Glomerular visceral epithelial cell (primary cell): ENCODE data around the gene KRTAP10-8.
"Not testable (repeated sequence)": the region's sequence is repeated elsewhere in the genome, so short reads cannot be mapped to it uniquely, and the experiment has no call there.

Experiments
- DNase-seq: peaks from one replicate; pipeline ENCODE4 v3.0.0-alpha.2; 2016; ENCODE audit errors: extremely low spot score

The KRTAP10-8 gene

DNA sequence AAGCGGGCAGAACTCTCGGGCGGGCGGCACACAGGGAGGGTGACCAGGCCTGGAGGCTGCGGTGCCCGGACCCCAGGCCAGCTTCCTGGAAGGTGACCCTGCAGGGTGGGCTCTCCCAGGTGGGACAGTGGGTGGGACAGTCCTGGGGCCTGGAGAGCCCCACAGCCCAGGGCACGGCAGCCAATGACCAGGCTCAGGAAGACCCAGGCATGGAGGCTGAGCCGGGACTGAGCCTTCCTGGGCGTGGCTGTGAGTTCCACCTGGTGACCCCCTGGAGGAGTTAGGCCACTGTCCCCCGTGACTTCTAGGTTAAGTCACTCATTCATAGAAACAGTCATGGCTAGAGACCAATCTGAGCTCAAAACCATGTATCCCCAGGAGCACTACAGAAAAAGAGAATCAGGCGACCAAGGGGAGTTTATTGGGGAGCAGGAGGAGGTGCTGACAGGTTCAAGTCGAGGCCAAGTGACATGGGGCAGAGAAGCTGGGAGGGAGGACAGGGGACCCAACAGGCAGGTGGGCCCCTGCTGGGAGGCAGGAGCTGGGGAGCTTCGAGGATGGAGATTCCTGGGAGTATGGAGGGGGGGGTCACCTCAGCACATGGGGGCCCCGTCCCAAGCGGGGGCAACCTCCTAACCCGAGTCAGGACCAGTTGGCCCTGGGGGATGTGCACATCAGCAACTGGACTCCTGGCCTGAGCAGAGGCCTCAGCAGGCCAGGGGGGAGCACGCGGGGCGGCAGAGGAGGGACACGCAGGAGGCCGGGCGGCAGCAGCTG lies 32.6 kb upstream of the KRTAP10-8 start:
- DNase-seq = no peak

DNA sequence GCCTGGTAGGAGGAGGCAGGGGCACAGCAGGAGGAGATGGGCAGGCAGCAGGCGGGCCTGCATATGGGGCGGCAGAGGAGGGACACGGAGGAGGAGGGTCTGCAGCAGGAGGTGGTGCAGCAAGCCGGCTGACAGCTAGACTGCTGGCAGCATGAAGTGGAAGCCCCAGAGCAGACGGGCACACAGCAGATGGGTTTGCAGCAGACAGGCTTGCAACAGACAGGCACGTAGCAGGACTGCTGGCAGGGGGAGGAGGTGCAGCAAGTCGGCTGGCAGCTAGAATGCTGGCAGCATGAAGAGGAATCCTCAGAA lies 32.1 kb upstream of the KRTAP10-8 start:
- no peak for DNase-seq

DNA sequence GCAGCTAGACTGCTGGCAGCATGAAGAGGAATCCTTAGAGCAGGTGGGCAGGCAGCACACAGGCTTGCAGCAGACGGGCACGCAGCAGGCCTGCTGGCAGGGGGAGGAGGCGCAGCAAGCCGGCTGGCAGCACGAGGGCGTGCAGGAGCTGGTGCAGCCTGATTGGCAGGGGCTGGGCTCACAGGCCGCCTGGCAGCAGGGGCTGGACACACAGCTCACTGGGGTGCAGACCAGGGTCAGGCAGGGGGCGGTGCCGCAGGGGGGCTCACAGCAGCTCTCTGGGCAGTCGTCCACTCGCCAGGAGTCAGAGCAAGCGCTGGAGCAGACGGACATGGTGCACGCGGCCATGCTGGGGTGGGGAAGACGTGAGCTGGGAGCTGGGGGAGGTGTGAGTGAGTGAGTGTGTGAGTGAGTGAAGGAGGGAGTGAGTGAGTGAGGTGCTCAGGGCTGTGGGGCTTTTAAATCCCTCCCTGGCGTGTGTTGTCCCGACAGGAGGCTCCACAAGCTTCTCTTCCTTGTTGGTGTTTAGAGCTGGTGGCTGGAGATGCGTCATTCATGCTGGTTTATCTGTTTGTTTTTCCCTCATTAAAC lies 31.6 kb upstream of the KRTAP10-8 start, which contains the start of gene KRTAP10-5:
TSS of gene KRTAP10-5 (minus strand) at position 374 of the 591 bp plus-strand sequence. CDS start at position 348, 26 bp downstream.
- DNase-seq = not testable (repeated sequence)

GRCh38 chr21:44581158-44581557 lies 30.7 kb upstream of the KRTAP10-8 start:
- DNase-seq = no peak

- no peak for DNase-seq
These were observed 29.8 kb upstream of the KRTAP10-8 start for GRCh38 chr21:44582055-44582454.

GRCh38 chr21:44583089-44583799 lies 28.6 kb upstream of the KRTAP10-8 start:
- DNase-seq = no peak

DNA sequence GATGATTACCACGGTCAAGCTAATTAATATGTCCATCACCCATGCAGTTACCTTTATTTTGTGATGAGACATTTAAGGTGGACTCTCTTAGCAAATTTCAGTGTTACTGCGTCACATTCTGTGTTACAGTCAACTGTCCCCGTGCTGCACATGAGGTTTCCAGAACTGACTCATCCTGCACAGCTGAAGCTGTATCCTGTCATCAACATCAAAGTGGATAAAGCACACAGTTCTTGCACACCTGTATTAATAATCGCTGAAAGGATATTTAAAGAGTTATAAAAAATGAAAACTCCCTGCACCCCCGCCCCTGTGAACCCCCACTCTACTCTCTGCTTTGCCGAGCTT lies 28.1 kb upstream of the KRTAP10-8 start:
- no peak for DNase-seq

GRCh38 chr21:44585892-44586291 lies 26.0 kb upstream of the KRTAP10-8 start:
- DNase-seq = no peak

DNA sequence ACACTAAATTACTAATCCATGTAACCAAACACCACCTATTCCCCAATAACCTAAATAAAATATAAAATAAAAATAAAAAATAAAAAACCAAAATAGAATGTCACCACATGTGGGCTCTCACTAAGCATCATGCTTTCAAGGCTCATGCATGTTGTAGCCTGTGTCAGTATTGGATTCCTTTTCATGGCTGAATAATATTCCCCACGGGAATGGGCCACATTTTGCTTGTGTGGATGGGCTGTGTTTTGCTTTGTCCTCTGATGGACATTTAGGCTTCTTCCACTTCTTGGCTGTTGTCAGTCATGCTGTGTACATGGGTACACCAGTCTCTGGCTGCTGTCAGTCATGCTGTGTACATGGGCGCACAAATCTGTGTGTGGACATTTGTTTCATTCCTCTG lies 22.8 kb upstream of the KRTAP10-8 start:
- DNase-seq = no peak

GRCh38 chr21:44589586-44590305 lies 22.1 kb upstream of the KRTAP10-8 start:
- DNase-seq = no peak

DNA sequence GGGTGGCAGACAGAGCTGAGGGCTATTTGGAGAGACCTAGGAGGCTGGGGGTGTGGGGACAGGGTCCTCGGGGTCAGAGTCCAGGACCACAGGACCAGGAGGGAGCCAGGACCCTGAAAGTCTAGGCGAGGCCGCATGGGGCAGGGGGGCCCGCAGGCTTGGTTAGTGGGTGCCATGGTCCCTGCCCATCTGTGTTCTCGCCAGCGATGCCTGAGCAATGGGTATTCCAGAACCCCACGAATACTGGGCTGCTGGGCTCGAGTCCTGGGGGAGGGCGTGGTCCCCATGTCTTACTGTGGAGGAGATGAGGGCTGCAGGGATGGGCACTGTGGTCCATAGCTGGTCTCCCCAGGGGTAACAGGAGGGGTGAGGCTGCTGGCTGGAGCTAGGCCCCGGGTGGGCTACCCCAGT lies 21.6 kb upstream of the KRTAP10-8 start:
- DNase-seq = no peak

GRCh38 chr21:44590897-44591800 lies 20.7 kb upstream of the KRTAP10-8 start:
- DNase-seq = not testable (repeated sequence)

DNA sequence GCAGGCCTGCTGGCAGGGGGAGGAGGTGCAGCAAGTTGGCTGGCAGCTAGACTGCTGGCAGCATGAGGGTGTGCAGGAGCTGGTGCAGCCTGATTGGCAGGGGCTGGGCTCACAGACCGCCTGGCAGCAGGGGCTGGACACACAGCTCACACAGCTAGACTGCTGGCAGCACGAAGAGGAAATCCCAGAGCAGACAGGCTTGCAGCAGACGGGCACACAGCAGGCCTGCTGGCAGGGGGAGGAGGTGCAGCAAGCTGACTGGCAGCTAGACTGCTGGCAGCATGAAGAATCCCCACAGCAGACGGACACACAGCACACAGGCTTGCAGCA lies 20.1 kb upstream of the KRTAP10-8 start:
- not testable (repeated sequence) for DNase-seq

DNA sequence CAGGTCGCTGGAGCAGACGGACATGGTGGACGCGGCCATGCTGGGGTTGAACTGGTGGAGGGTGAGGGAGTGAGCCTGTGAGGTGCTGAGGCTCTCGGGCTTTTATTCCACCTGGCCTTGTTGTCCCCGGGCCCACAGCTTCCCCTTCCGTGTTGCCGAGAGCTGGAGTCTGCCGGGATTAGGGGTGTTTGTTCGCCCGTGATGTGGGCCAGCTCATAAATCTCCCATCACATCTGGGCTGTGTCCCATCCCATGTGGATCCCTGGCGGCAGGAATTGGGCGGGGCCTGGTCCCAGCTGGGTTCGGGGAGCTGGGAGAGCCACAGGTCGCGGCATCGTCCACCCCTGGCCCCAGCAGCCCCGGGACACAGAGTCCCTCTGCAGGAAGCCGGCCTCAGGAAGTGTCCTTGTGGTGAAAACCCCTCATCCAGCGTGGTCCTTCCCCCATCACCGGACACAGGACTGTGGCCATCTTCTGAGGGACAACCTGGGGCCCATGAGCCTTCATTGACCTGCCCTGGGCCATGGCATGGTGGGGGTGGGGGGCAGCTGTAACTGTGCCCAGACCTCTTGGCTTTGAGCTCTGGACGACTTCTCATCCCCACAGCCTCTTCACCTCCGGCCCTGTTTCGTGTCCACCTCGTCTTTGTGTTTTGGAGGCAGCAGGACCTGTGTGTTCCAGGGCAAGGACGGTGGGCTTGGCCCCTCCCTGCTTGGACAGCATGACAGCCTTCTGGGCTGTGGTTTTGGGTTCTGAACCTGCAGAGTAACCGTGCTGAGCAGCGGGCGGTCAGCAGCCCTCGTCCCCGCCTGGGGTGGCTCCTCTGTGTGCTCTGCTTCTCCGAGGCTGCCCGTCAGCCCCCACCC lies 19.2 kb upstream of the KRTAP10-8 start, which contains the start of gene KRTAP10-6:
TSS of gene KRTAP10-6 (minus strand) at position 60 of the 866 bp plus-strand sequence. CDS start at position 39, 21 bp downstream.
- no peak for DNase-seq

DNA sequence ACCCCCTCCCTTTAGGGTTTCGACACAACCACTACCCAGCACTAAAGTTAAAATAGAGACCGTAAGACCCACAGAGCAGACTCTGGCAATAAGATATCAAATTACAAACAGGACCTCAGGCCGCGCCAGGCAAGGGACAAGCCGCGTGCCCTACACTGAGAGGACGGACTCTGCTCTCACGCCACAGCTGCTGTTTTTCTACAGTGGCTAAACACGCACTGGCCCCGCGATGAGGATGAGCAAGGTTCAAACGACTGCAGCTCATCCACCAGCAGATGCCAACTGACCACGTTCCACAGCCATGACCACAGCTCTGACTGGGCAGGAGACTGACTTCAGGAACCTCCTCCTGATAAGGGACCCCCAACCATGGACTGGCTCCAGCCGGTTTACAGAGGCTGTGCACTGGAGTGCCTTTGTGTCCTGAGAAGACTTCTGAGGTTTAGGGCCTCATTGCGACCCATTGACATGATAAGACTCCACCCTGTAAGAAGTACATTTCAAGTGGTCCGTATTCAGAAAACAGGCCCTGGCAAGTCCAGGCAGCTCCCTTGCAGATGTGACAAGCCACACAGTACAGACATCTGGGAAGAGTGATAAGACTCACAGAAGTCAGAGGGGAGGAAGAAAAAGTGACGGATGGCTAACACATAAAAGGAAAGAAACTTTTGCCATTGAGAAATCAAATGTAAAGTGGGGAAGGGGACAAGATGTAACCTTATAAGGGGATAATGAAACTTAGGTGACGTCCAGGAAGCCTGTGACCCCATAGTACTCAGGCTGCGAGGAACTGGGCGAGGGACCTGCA lies 18.1 kb upstream of the KRTAP10-8 start:
- no peak for DNase-seq

DNA sequence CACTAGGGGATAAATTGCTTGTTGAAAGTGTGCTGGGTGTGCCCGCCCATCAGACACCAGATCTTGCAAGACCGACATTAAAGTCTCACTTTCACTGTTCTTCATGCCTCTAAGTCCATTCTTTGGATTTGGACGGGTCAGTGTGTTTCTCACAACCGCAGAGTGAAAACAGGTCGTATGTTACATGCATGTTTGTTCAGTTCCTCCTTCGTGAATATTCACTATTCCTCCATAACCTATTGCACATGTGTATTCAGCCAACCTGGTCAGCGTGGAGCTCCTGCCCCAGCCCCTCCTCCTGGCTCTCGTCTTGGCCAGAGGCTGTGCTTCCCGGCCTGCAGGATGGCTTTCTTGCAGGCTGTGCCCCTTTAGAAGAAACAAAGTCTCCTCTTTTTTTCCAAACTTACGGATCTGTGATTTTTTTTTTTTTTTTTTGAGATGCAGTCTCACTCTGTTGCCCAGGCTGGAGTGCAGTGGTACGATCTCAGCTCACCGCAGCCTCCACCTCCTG lies 17.4 kb upstream of the KRTAP10-8 start:
- no peak for DNase-seq

DNA sequence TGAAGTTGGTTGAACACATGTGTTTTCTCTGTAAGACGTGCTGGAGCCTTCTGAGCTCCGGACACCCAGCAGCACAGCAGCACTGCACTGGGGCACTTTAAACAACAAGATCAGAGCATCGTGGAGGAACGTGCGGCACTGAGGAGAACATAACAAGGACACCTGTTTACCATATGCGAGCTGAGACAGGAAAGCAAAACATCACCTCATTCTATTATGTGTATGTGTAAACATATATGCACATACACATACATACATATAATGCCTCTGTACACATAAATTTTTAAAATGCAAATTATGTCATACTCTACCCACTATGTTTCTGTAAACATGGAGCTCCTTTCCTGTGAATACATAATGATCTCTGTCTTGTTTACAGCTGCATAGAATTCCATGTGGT lies 16.4 kb upstream of the KRTAP10-8 start:
- no peak for DNase-seq

- DNase-seq = peak; percentile 15
These were observed 15.7 kb upstream of the KRTAP10-8 start for GRCh38 chr21:44596068-44596725.

DNA sequence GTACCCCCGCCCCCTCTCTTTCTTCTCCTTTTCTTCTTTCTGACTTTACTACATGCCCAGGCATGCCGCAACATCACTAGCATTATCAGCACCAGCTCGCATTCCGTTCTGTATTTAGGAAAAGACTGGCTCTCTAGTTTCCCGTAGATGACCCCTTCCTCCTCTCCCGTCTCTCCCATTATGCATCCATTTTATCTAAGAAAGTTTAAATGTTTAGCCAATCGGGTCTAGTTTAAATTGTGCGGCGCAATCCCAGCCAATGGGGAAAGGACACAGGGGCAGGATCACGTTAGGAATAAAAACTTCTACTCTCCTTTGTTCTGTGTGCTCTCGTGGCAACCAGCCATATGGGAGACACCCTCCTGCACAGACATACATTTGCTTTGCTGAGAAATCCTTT lies 13.8 kb upstream of the KRTAP10-8 start:
- no peak for DNase-seq
